ENCODE results near the gene TTBK2. TPM values are rescaled to one million over a fixed set of nuclear protein-coding genes. Genes with fewer than 3 reads are reported as not detected.

The TTBK2 gene
- total RNA-seq, 1 experiment from 2014 or later = 18.6 TPM

DNA sequence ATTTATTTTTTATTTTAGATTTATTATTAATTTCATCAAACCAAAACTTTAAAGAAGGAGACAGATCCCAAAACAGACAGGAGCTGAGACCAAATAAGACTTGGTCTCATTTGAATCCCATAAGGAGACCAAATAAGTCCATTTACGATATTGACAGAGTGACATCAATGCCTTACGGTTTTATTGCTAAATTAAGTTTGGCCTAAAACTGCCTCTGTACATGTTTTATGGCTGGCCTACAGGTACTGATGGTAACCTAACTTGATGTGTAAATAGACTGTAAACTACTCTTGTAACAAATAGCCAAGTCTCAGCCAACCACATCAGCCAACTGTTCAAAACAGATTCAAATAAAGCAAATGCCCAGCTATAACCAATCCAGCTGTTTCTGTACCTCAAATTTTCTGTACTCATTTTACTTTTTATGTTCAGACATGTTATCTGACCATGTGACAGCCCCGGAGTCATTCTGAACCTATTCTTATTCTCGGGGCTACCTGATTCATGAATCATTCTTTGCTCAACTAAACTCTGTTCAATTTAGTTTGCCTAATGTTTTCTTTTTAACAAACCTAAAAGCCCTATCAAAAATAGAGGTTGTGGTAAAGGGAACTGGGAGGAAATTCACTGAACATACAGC, 94.2 kb downstream of the TTBK2 start (continued):
- TF ChIP-seq, protein P1, sequence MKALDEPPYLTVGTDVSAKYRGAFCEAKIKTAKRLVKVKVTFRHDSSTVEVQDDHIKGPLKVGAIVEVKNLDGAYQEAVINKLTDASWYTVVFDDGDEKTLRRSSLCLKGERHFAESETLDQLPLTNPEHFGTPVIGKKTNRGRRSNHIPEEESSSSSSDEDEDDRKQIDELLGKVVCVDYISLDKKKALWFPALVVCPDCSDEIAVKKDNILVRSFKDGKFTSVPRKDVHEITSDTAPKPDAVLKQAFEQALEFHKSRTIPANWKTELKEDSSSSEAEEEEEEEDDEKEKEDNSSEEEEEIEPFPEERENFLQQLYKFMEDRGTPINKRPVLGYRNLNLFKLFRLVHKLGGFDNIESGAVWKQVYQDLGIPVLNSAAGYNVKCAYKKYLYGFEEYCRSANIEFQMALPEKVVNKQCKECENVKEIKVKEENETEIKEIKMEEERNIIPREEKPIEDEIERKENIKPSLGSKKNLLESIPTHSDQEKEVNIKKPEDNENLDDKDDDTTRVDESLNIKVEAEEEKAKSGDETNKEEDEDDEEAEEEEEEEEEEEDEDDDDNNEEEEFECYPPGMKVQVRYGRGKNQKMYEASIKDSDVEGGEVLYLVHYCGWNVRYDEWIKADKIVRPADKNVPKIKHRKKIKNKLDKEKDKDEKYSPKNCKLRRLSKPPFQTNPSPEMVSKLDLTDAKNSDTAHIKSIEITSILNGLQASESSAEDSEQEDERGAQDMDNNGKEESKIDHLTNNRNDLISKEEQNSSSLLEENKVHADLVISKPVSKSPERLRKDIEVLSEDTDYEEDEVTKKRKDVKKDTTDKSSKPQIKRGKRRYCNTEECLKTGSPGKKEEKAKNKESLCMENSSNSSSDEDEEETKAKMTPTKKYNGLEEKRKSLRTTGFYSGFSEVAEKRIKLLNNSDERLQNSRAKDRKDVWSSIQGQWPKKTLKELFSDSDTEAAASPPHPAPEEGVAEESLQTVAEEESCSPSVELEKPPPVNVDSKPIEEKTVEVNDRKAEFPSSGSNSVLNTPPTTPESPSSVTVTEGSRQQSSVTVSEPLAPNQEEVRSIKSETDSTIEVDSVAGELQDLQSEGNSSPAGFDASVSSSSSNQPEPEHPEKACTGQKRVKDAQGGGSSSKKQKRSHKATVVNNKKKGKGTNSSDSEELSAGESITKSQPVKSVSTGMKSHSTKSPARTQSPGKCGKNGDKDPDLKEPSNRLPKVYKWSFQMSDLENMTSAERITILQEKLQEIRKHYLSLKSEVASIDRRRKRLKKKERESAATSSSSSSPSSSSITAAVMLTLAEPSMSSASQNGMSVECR (CRISPR knock-in tag; IDR thresholded peaks at IDR 0.05; ENCODE audit: borderline replicate concordance) = no peak
- TF ChIP-seq KAT7 (CRISPR knock-in tag; IDR thresholded peaks at IDR 0.05; ENCODE audit: borderline replicate concordance) = no peak
- no peak for TF ChIP-seq ATF1 (CRISPR knock-in tag; IDR thresholded peaks at IDR 0.05)
- TF ChIP-seq NFE2L1 (CRISPR knock-in tag; IDR thresholded peaks at IDR 0.05) = no peak
- TF ChIP-seq, protein P2, sequence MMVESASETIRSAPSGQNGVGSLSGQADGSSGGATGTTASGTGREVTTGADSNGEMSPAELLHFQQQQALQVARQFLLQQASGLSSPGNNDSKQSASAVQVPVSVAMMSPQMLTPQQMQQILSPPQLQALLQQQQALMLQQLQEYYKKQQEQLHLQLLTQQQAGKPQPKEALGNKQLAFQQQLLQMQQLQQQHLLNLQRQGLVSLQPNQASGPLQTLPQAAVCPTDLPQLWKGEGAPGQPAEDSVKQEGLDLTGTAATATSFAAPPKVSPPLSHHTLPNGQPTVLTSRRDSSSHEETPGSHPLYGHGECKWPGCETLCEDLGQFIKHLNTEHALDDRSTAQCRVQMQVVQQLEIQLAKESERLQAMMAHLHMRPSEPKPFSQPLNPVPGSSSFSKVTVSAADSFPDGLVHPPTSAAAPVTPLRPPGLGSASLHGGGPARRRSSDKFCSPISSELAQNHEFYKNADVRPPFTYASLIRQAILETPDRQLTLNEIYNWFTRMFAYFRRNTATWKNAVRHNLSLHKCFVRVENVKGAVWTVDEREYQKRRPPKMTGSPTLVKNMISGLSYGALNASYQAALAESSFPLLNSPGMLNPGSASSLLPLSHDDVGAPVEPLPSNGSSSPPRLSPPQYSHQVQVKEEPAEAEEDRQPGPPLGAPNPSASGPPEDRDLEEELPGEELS (CRISPR knock-in tag; IDR thresholded peaks at IDR 0.05) = no peak
- TF ChIP-seq JAZF1 (CRISPR knock-in tag; IDR thresholded peaks at IDR 0.05) = no peak
- no peak for TF ChIP-seq EMX1 (CRISPR knock-in tag; IDR thresholded peaks at IDR 0.05)

DNA sequence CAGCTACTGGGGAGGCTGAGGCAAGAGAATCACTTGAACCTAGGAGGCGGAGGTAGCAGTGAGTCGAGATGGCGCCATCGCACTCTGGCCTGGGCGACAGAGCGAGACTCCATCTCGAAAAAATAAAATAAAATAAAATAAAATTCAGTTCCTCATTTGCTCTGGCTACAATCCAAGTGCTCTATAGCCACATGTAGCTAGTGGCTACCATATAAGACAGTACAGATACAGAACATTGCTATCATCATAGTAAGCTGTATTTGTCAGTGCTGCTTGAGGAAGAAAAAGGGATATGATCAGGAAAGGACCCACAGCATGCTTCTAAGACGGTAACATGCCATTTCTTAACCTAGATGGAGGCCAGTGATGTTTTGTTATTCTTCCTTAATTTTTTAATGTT, 95.0 kb downstream of the TTBK2 start:
- H3K27ac Mint-ChIP-seq = no peak overlapping the region
- H3K36me3 Mint-ChIP-seq = no peaks in the 10 kb centered on the region
- no peaks in the 10 kb centered on the region for H3K9me3 Mint-ChIP-seq
- H3K4me1 Mint-ChIP-seq = no peaks in the 10 kb centered on the region
- ATAC-seq (no peak), DNase-seq (ENCODE audit: low spot score) (no peak)
- ChIA-PET CTCF (no interaction called here), POLR2A (no interaction called here)
- H3K4me3 Mint-ChIP-seq = no peak overlapping the region
- TF ChIP-seq TEAD1 (CRISPR knock-in tag; IDR thresholded peaks at IDR 0.05) = no peak
- TF ChIP-seq, protein P3, sequence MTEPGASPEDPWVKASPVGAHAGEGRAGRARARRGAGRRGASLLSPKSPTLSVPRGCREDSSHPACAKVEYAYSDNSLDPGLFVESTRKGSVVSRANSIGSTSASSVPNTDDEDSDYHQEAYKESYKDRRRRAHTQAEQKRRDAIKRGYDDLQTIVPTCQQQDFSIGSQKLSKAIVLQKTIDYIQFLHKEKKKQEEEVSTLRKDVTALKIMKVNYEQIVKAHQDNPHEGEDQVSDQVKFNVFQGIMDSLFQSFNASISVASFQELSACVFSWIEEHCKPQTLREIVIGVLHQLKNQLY (CRISPR knock-in tag; IDR thresholded peaks at IDR 0.05) = no peak
- TF ChIP-seq SP1 (CRISPR knock-in tag; conservative IDR thresholded peaks at IDR 0.05) = no peak
- TF ChIP-seq, protein P4, sequence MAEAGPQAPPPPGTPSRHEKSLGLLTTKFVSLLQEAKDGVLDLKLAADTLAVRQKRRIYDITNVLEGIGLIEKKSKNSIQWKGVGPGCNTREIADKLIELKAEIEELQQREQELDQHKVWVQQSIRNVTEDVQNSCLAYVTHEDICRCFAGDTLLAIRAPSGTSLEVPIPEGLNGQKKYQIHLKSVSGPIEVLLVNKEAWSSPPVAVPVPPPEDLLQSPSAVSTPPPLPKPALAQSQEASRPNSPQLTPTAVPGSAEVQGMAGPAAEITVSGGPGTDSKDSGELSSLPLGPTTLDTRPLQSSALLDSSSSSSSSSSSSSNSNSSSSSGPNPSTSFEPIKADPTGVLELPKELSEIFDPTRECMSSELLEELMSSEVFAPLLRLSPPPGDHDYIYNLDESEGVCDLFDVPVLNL (CRISPR knock-in tag; IDR thresholded peaks at IDR 0.05; ENCODE audit: borderline replicate concordance, low read depth) = no peak
- TF ChIP-seq, protein P2 (CRISPR knock-in tag; IDR thresholded peaks at IDR 0.05) = no peak
- TF ChIP-seq GTF2I (CRISPR knock-in tag; conservative IDR thresholded peaks at IDR 0.05) = no peak
- no peak for TF ChIP-seq NFATC4 (CRISPR knock-in tag; IDR thresholded peaks at IDR 0.05)
- TF ChIP-seq ATF1 (CRISPR knock-in tag; IDR thresholded peaks at IDR 0.05) = no peak
- TF ChIP-seq, protein P5, sequence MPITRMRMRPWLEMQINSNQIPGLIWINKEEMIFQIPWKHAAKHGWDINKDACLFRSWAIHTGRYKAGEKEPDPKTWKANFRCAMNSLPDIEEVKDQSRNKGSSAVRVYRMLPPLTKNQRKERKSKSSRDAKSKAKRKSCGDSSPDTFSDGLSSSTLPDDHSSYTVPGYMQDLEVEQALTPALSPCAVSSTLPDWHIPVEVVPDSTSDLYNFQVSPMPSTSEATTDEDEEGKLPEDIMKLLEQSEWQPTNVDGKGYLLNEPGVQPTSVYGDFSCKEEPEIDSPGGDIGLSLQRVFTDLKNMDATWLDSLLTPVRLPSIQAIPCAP (CRISPR knock-in tag; IDR thresholded peaks at IDR 0.05) = no peak
- TF ChIP-seq OVOL2 (CRISPR knock-in tag; IDR thresholded peaks at IDR 0.05; ENCODE audit: borderline replicate concordance) = no peak
- no peak for TF ChIP-seq RORB (CRISPR knock-in tag; IDR thresholded peaks at IDR 0.05)
- no peak for TF ChIP-seq FOXP1 (CRISPR knock-in tag; IDR thresholded peaks at IDR 0.05; ENCODE audit: borderline replicate concordance)
- no peak for TF ChIP-seq NR3C1 (CRISPR knock-in tag; conservative IDR thresholded peaks at IDR 0.05; ENCODE audit: low read depth)
- H3K27me3 Mint-ChIP-seq (ENCODE audit: low read depth) = no peaks in the 10 kb centered on the region

Measured in WTC11 (cell line).